ENCODE results near the gene KLHL14. TPM values are rescaled to one million over a fixed set of nuclear protein-coding genes. Genes with fewer than 3 reads are reported as not detected.
A peak's percentile ranks its signal among the peaks of the same experiment; 100 is the strongest.

KLHL14 gene
- total and polyA plus RNA-seq, 11 donors: 0.07 to 0.34 (median 0.12) TPM; not detected in 4

GRCh38 chr18:32634876-32635431, 137.9 kb downstream of the KLHL14 start:
- 58 to 77% (median 64%) methylated on average over 5 of the region's 5 CpGs for WGBS, 4 donors

GRCh38 chr18:32629981-32630700, 142.7 kb downstream of the KLHL14 start:
- H3K4me1 ChIP-seq: no peaks in the 10 kb centered on the region

More at GRCh38 chr18:32634876-32635431, 137.9 kb downstream of the KLHL14 start:
- TF ChIP-seq POLR2A (IDR thresholded peaks at IDR 0.05): no peak
- no peak for TF ChIP-seq CTCF (IDR thresholded peaks at IDR 0.05)
- Histone ChIP-seq H3K27me3 (peaks cover 0 to 3% (median 0%) of the 10 kb centered on the region in 9 donors), H3K9me3 (no peaks in the 10 kb centered on the region), H3K27ac (no peak overlapping the region), H3K4me1 (no peaks in the 10 kb centered on the region), H3K4me3 (no peak overlapping the region), H3K36me3 (no peaks in the 10 kb centered on the region)
- DNase-seq: no peak
- intact Hi-C loops (cut with DNase I): loop anchor here in 1 of 10 donors (5.0 kb wide), 1 partner anchor 242 kb away; no protein-coding TSS in a partner anchor
- no peak for ATAC-seq

GRCh38 chr18:32629292-32629691, 143.5 kb downstream of the KLHL14 start:
- ATAC-seq (no peak), DNase-seq (no peak)
- H3K4me1 ChIP-seq: no peaks in the 10 kb centered on the region
- H3K27me3 ChIP-seq: peaks cover 0 to 3% (median 0%) of the 10 kb centered on the region in 9 donors
- intact Hi-C loops (cut with DNase I): no loop called here
- no peaks in the 10 kb centered on the region for H3K36me3 ChIP-seq
- TF ChIP-seq POLR2A (IDR thresholded peaks at IDR 0.05): no peak
- no peak for TF ChIP-seq CTCF (IDR thresholded peaks at IDR 0.05)
- H3K27ac ChIP-seq: no peak overlapping the region
- no peak overlapping the region for H3K4me3 ChIP-seq
- H3K9me3 ChIP-seq: no peaks in the 10 kb centered on the region
- 80 to 97% (median 92%) methylated on average over 2 of the region's 2 CpGs for WGBS, 4 donors

More at GRCh38 chr18:32629981-32630700, 142.7 kb downstream of the KLHL14 start:
- TF ChIP-seq CTCF (IDR thresholded peaks at IDR 0.05) (no peak), POLR2A (IDR thresholded peaks at IDR 0.05) (no peak)
- Histone ChIP-seq H3K4me3 (no peak overlapping the region), H3K27me3 (peaks cover 0 to 3% (median 0%) of the 10 kb centered on the region in 9 donors), H3K27ac (no peak overlapping the region), H3K36me3 (no peaks in the 10 kb centered on the region), H3K9me3 (no peaks in the 10 kb centered on the region)
- ATAC-seq: peak in 1 of 4 donors; percentile 65
- intact Hi-C loops (cut with DNase I): loop anchor here in 1 of 10 donors (5.0 kb wide), 1 partner anchor 247 kb away; no protein-coding TSS in a partner anchor
- DNase-seq: peak in 1 of 5 donors; percentile 27
- WGBS, 4 donors: 68 to 75% (median 71%) methylated on average over 16 of the region's 16 CpGs

- Histone ChIP-seq H3K9me3 (no peaks in the 10 kb centered on the region), H3K27ac (no peak overlapping the region), H3K4me1 (no peaks in the 10 kb centered on the region), H3K4me3 (no peak overlapping the region), H3K36me3 (no peaks in the 10 kb centered on the region), H3K27me3 (no peaks in the 10 kb centered on the region)
- intact Hi-C loops (cut with DNase I): no loop called here
- DNase-seq (no peak), ATAC-seq (no peak)
- WGBS, 4 donors: 73 to 86% (median 80%) methylated on average over 3 of the region's 3 CpGs
- TF ChIP-seq CTCF (IDR thresholded peaks at IDR 0.05): no peak
- no peak for TF ChIP-seq POLR2A (IDR thresholded peaks at IDR 0.05)
These were observed 148.6 kb downstream of the KLHL14 start for GRCh38 chr18:32624182-32624723.

Measured in heart left ventricle (tissue), 16 donors.